MCF 10A (cell line): ENCODE data around the gene PCED1B. TPM values are rescaled to one million over a fixed set of nuclear protein-coding genes. Genes with fewer than 3 reads are reported as not detected.

Experiments
- BruUV-seq: library from RNA; stranded (reverse); fragments of 400-500 nt; replicated peaks from 2 replicates; lab custom pipeline; 2021; lab: Mats Ljungman, UMichigan
- CTCF ChIA-PET: fragments of 300-600 bp; sonication (Branson Sonifier 250); formaldehyde crosslinking; extraction: SDS; loops from one replicate; lab custom pipeline; 2021; ENCODE audit warnings: antibody characterized with exemption, inconsistent platforms; lab: Yijun Ruan, JAX
- POLR2A ChIA-PET: fragments of 300-600, 350-650 bp; sonication (Branson Sonifier 250); formaldehyde crosslinking; extraction: SDS; loops from one replicate; lab custom pipeline; 2020; ENCODE audit warnings: antibody characterized with exemption, inconsistent platforms; lab: Yijun Ruan, JAX
- DNase-seq: peaks from one replicate; pipeline ENCODE4 v3.0.0-alpha.2; 2018; ENCODE audit not compliant: unreplicated experiment
- H3K27ac Mint-ChIP-seq: one replicate; pipeline ENCODE4 v1.8.0; 2022; ENCODE audit warnings: mild to moderate bottlenecking, low read depth, mixed read lengths; ENCODE audit not compliant: unreplicated experiment
- H3K27me3 Mint-ChIP-seq: one replicate; pipeline ENCODE4 v1.8.0; 2022; ENCODE audit warnings: mixed read lengths; ENCODE audit not compliant: insufficient read depth, unreplicated experiment
- H3K36me3 Mint-ChIP-seq: one replicate; pipeline ENCODE4 v1.8.0; 2022; ENCODE audit warnings: mild to moderate bottlenecking, moderate library complexity, mixed read lengths; ENCODE audit not compliant: insufficient read depth, unreplicated experiment
- H3K4me1 Mint-ChIP-seq: one replicate; pipeline ENCODE4 v1.8.0; 2022; ENCODE audit warnings: mixed read lengths; ENCODE audit not compliant: insufficient read depth, unreplicated experiment
- H3K4me3 Mint-ChIP-seq: one replicate; pipeline ENCODE4 v1.8.0; 2022; ENCODE audit warnings: mild to moderate bottlenecking, moderate library complexity, mixed read lengths; ENCODE audit not compliant: unreplicated experiment
- H3K9me3 Mint-ChIP-seq: one replicate; pipeline ENCODE4 v1.8.0; 2022; ENCODE audit warnings: mixed read lengths; ENCODE audit not compliant: unreplicated experiment
- CTCF ChIP-seq: fragments of 200-600 bp; IDR thresholded peaks from one replicate; pipeline ENCODE4 v1.8.0; 2022; ENCODE audit warnings: antibody characterized with exemption, mild to moderate bottlenecking; ENCODE audit not compliant: unreplicated experiment
- intact Hi-C: fragments of 100-400 bp; cut with micrococcal nuclease; formaldehyde crosslinking; loops from 2 replicates; pipeline ENCODE4 v1.14.1; 2022
- total RNA-seq: library from RNA; stranded (reverse); gene quantifications from 2 replicates; pipeline ENCODE4 v1.2.3, GENCODE V29; 2022

PCED1B gene
- total RNA-seq, 1 experiment from 2014 or later, result 9.6 TPM

GRCh38 chr12:47219243-47219642, 139.8 kb downstream of the PCED1B start:
- no peaks in the 10 kb centered on the region for H3K36me3 Mint-ChIP-seq
- BruUV-seq, result no TSS peak
- TF ChIP-seq CTCF, result no peak
- peaks cover 41% of the 10 kb centered on the region for H3K4me1 Mint-ChIP-seq
- no peaks in the 10 kb centered on the region for H3K27me3 Mint-ChIP-seq
- CTCF ChIA-PET, result interaction anchor here (0.6 to 1.3 kb wide), 4 partner anchors 14 to 559 kb away, joined by 3 to 10 read pairs (median 4); no protein-coding TSS in a partner anchor
- no peak overlapping the region for H3K4me3 Mint-ChIP-seq
- intact Hi-C loops, result no loop called here
- no peaks in the 10 kb centered on the region for H3K9me3 Mint-ChIP-seq
- DNase-seq, result peak; percentile 33
- no peak overlapping the region for H3K27ac Mint-ChIP-seq
- POLR2A ChIA-PET, result interaction anchor here (0.7 to 1.6 kb wide), 5 partner anchors 9 to 139 kb away, joined by 3 to 5 read pairs (median 4); partner anchors contain the start of gene AMIGO2

- Mint-ChIP-seq H3K4me3 (no peak overlapping the region), H3K27me3 (no peaks in the 10 kb centered on the region), H3K9me3 (no peaks in the 10 kb centered on the region), H3K27ac (no peak overlapping the region), H3K36me3 (no peaks in the 10 kb centered on the region), H3K4me1 (peaks cover 34% of the 10 kb centered on the region)
- ChIA-PET CTCF (interaction anchor here (0.6 to 0.8 kb wide), 3 partner anchors 52 to 592 kb away, joined by 3 to 4 read pairs (median 4); no protein-coding TSS in a partner anchor), POLR2A (interaction anchor here (0.7 to 1.1 kb wide), 4 partner anchors 9 to 139 kb away, joined by 3 to 4 read pairs (median 3); no protein-coding TSS in a partner anchor)
- intact Hi-C loops, result no loop called here
- DNase-seq, result no peak
- BruUV-seq, result no TSS peak
- no peak for TF ChIP-seq CTCF
Measured at GRCh38 chr12:47221256-47222023, 142.0 kb downstream of the PCED1B start.

GRCh38 chr12:47222520-47223030, 143.2 kb downstream of the PCED1B start:
- intact Hi-C loops, result no loop called here
- no peaks in the 10 kb centered on the region for H3K9me3 Mint-ChIP-seq
- H3K36me3 Mint-ChIP-seq, result no peaks in the 10 kb centered on the region
- TF ChIP-seq CTCF, result no peak
- peaks cover 23% of the 10 kb centered on the region for H3K4me1 Mint-ChIP-seq
- POLR2A ChIA-PET, result no interaction called here
- DNase-seq, result no peak
- CTCF ChIA-PET, result no interaction called here
- peak overlapping the region; percentile 41 for H3K27ac Mint-ChIP-seq
- H3K27me3 Mint-ChIP-seq, result no peaks in the 10 kb centered on the region
- no TSS peak for BruUV-seq
- no peak overlapping the region for H3K4me3 Mint-ChIP-seq
